Activated CD8-positive, alpha-beta T cell treated with anti-CD3 and anti-CD28 coated beads, Interleukin-2, amount 10 ng/mL, durations not matched to agents 7 days and 5 days (primary cell): Measurements from ENCODE around the gene PSORS1C1. TPM values are rescaled to one million over a fixed set of nuclear protein-coding genes. Genes with fewer than 3 reads are reported as not detected.
"Not testable (repeated sequence)": the region's sequence is repeated elsewhere in the genome, so short reads cannot be mapped to it uniquely, and the experiment has no call there.

ENCODE experiments used
- ATAC-seq: fragments of 150-1000 bp; cut with Tn5 transposase; one replicate; pipeline ENCODE4 v1.10.0; 2021; ENCODE audit warnings: moderate library complexity
- CTCF ChIA-PET: fragments of 350-600 bp; sonication (Branson Sonifier 250); formaldehyde crosslinking; loops from one replicate; lab custom pipeline; 2021; ENCODE audit warnings: antibody characterized with exemption; lab: Charles Lee
- POLR2A ChIA-PET: fragments of 350-600 bp; sonication (Branson Sonifier 250); formaldehyde crosslinking; loops from one replicate; lab custom pipeline; 2021; ENCODE audit warnings: antibody characterized with exemption; lab: Charles Lee
- DNase-seq: peaks from one replicate; pipeline ENCODE4 v3.0.0-alpha.2; 2020
- H3K27ac Mint-ChIP-seq: one replicate; pipeline ENCODE4 v1.8.0; 2021; ENCODE audit warnings: mild to moderate bottlenecking, mixed read lengths
- H3K27me3 Mint-ChIP-seq: one replicate; pipeline ENCODE4 v1.8.0; 2021; ENCODE audit warnings: low read depth, mixed read lengths
- H3K36me3 Mint-ChIP-seq: one replicate; pipeline ENCODE4 v1.8.0; 2021; ENCODE audit warnings: low read depth, mixed read lengths
- H3K4me1 Mint-ChIP-seq: one replicate; pipeline ENCODE4 v1.8.0; 2021; ENCODE audit warnings: low read depth, mixed read lengths
- H3K4me3 Mint-ChIP-seq: one replicate; pipeline ENCODE4 v1.8.0; 2021; ENCODE audit warnings: mild to moderate bottlenecking, mixed read lengths
- H3K9me3 Mint-ChIP-seq: one replicate; pipeline ENCODE4 v1.8.0; 2022; ENCODE audit warnings: mixed read lengths; ENCODE audit not compliant: insufficient read depth
- total RNA-seq, 2 experiments: library from RNA; stranded (reverse); gene quantifications; one replicate each; pipeline ENCODE4 v1.2.3, GENCODE V29; 2021

Gene PSORS1C1
- total RNA-seq, 2 experiments from 2014 or later = not detected

DNA sequence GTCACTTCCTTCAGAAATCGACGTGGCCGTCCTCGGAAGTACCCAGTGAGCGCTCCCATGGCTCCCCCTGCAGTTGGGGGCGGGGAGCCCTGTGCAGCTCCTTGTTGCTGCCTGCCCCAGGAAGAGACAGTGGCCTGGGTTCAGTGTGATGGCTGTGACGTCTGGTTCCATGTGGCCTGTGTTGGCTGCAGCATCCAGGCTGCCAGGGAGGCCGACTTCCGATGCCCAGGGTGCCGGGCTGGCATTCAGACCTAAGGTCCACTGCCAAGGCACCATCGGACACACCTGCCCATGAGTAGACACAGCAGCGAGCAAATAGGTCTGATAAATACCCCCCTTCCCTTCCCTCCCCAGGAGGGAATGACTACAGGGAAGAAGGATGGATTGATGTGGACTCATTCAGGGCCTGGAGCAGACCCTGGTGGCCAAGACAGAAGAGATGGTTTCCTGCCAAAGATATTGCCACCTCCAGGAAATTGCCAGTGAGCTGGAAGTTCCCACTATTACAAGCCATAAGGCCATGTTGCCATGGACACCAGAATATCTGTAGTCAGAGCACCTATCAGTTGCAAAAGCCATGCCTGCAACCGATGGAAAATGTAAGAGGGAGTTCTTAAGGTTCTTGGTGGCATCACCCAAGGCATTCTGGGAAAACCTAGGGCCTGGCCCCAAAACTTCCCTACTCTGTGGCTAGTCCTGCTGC lies 48.0 kb downstream of the PSORS1C1 start:
- DNase-seq (no peak), ATAC-seq (no peak)
- Mint-ChIP-seq H3K4me1 (peaks cover 33% of the 10 kb centered on the region), H3K4me3 (no peak overlapping the region), H3K9me3 (no peaks in the 10 kb centered on the region), H3K36me3 (peaks cover 62% of the 10 kb centered on the region), H3K27ac (no peak overlapping the region), H3K27me3 (no peaks in the 10 kb centered on the region)
- POLR2A ChIA-PET = interaction anchor here (0.6 kb wide), 1 partner anchor 170 kb away, joined by 3 read pairs; no protein-coding TSS in a partner anchor
- CTCF ChIA-PET = interaction anchor here (1.4 kb wide), 1 partner anchor 204 kb away, joined by 4 read pairs; no protein-coding TSS in a partner anchor

- Mint-ChIP-seq H3K4me3 (no peak overlapping the region), H3K27me3 (no peaks in the 10 kb centered on the region), H3K36me3 (peaks cover 54% of the 10 kb centered on the region), H3K27ac (no peak overlapping the region), H3K9me3 (no peaks in the 10 kb centered on the region), H3K4me1 (peaks cover 31% of the 10 kb centered on the region)
- DNase-seq = no peak
- ChIA-PET CTCF (no interaction called here), POLR2A (no interaction called here)
- ATAC-seq = no peak
These were observed 49.3 kb downstream of the PSORS1C1 start for GRCh38 chr6:31163922-31164321.

DNA sequence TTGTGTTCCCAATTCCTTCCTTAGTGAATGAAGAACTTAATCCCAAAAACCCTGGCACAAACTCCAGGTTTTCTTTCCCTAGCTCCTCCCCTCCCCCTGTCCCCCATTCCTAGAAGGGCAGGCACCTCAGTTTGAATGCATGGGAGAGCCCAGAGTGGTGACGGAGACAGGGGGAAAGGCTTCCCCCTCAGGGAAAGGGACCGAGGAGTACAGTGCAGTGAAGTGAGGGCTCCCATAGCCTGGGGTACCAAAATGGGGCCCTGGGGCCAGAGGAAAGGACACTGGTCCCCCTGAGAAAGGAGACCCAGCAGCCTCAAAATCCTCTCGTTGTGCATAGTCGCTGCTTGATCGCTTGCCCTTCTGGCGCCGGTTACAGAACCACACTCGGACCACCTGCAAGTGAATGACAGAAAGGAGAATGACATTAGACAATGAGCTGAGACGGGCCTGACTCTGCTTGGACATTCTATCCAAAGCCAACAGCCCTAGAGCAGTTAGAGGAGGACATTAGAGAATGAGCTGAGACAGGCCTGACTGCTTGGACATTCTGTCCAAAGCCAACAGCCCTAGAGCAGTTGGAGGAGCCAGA lies 50.0 kb downstream of the PSORS1C1 start:
- H3K4me3 Mint-ChIP-seq, ATAC-seq, DNase-seq, H3K27ac Mint-ChIP-seq, H3K9me3 Mint-ChIP-seq, H3K27me3 Mint-ChIP-seq, CTCF ChIA-PET: not testable (repeated sequence)
- peaks cover 47% of the 10 kb centered on the region for H3K36me3 Mint-ChIP-seq
- H3K4me1 Mint-ChIP-seq = peaks cover 29% of the 10 kb centered on the region
- POLR2A ChIA-PET = interaction anchor here (0.9 kb wide), 1 partner anchor 10 kb away, joined by 3 read pairs; no protein-coding TSS in a partner anchor

- H3K4me3 Mint-ChIP-seq, H3K27me3 Mint-ChIP-seq, CTCF ChIA-PET, H3K27ac Mint-ChIP-seq, H3K9me3 Mint-ChIP-seq, DNase-seq, ATAC-seq: not testable (repeated sequence)
- Mint-ChIP-seq H3K4me1 (peaks cover 23% of the 10 kb centered on the region), H3K36me3 (peaks cover 41% of the 10 kb centered on the region)
- POLR2A ChIA-PET = interaction anchor here (0.9 kb wide), 1 partner anchor 10 kb away, joined by 3 read pairs; no protein-coding TSS in a partner anchor
These were observed 50.6 kb downstream of the PSORS1C1 start for GRCh38 chr6:31165064-31165832.

- POLR2A ChIA-PET = no interaction called here
- H3K4me1 Mint-ChIP-seq = peaks cover 18% of the 10 kb centered on the region
- DNase-seq (no peak), ATAC-seq (no peak)
- H3K4me3 Mint-ChIP-seq = no peak overlapping the region
- peaks cover 37% of the 10 kb centered on the region for H3K36me3 Mint-ChIP-seq
- H3K27ac Mint-ChIP-seq = no peak overlapping the region
- no peaks in the 10 kb centered on the region for H3K9me3 Mint-ChIP-seq
- H3K27me3 Mint-ChIP-seq = no peaks in the 10 kb centered on the region
- CTCF ChIA-PET = no interaction called here
These were observed 51.4 kb downstream of the PSORS1C1 start for GRCh38 chr6:31165986-31166385.

- ChIA-PET CTCF (no interaction called here), POLR2A (no interaction called here)
- Mint-ChIP-seq H3K9me3 (no peaks in the 10 kb centered on the region), H3K4me1 (peaks cover 1% of the 10 kb centered on the region), H3K27me3 (no peaks in the 10 kb centered on the region), H3K4me3 (no peak overlapping the region), H3K36me3 (peaks cover 12% of the 10 kb centered on the region), H3K27ac (no peak overlapping the region)
- no peak for ATAC-seq
- DNase-seq = no peak
These were observed 54.0 kb downstream of the PSORS1C1 start for GRCh38 chr6:31168606-31169005.

- ChIA-PET CTCF (no interaction called here), POLR2A (interaction anchor here (1.1 kb wide), 1 partner anchor 10 kb away, joined by 3 read pairs; no protein-coding TSS in a partner anchor)
- H3K4me1 Mint-ChIP-seq = no peaks in the 10 kb centered on the region
- no peak for ATAC-seq
- DNase-seq = no peak
- no peak overlapping the region for H3K27ac Mint-ChIP-seq
- H3K9me3 Mint-ChIP-seq = no peaks in the 10 kb centered on the region
- H3K36me3 Mint-ChIP-seq = peaks cover 8% of the 10 kb centered on the region
- no peak overlapping the region for H3K4me3 Mint-ChIP-seq
- no peaks in the 10 kb centered on the region for H3K27me3 Mint-ChIP-seq
These were observed 54.7 kb downstream of the PSORS1C1 start for GRCh38 chr6:31169123-31169857.

GRCh38 chr6:31169858-31170599 lies 55.4 kb downstream of the PSORS1C1 start:
- H3K9me3 Mint-ChIP-seq, DNase-seq, H3K27me3 Mint-ChIP-seq, H3K4me1 Mint-ChIP-seq, H3K36me3 Mint-ChIP-seq, H3K4me3 Mint-ChIP-seq, H3K27ac Mint-ChIP-seq, ATAC-seq, CTCF ChIA-PET: not testable (repeated sequence)
- POLR2A ChIA-PET = interaction anchor here (1.1 kb wide), 1 partner anchor 11 kb away, joined by 3 read pairs; no protein-coding TSS in a partner anchor

DNA sequence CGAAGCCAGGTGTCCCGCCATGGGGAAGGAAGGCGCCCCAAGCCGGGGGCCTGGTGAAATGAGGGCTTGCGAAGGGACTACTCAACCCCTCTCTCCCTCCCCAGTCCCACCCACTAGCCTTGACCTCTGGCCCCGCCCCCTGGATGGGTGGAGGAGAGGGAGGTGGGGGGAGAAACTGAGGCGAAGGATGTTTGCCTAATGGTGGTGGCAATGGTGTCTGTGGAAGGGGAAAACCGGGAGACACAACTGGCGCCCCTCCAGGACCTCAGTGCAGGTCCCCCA lies 55.9 kb downstream of the PSORS1C1 start, which contains the start of gene POU5F1:
TSS of gene POU5F1 (minus strand) at position 83 of the 282 bp plus-strand sequence. CDS start at position 21, 62 bp downstream.
- no peaks in the 10 kb centered on the region for H3K9me3 Mint-ChIP-seq
- H3K27ac Mint-ChIP-seq = no peak within 1 kb of the TSS
- ChIA-PET POLR2A (no interaction called here), CTCF (no interaction called here)
- ATAC-seq (no peak), DNase-seq (no peak)
- H3K27me3 Mint-ChIP-seq = no peaks in the 10 kb centered on the region
- H3K4me1 Mint-ChIP-seq = peaks cover 4% of the 10 kb centered on the region
- peaks cover 5% of the 10 kb centered on the region for H3K36me3 Mint-ChIP-seq
- H3K4me3 Mint-ChIP-seq = no peak within 1 kb of the TSS

- no peak overlapping the region for H3K27ac Mint-ChIP-seq
- H3K36me3 Mint-ChIP-seq = peaks cover 3% of the 10 kb centered on the region
- no peaks in the 10 kb centered on the region for H3K27me3 Mint-ChIP-seq
- H3K4me1 Mint-ChIP-seq = peaks cover 10% of the 10 kb centered on the region
- DNase-seq = no peak
- H3K4me3 Mint-ChIP-seq = no peak overlapping the region
- POLR2A ChIA-PET = no interaction called here
- CTCF ChIA-PET = no interaction called here
- no peaks in the 10 kb centered on the region for H3K9me3 Mint-ChIP-seq
- no peak for ATAC-seq
These were observed 56.5 kb downstream of the PSORS1C1 start for GRCh38 chr6:31170987-31171671.
